ENCODE measurements around the gene PDLIM7.

DNA sequence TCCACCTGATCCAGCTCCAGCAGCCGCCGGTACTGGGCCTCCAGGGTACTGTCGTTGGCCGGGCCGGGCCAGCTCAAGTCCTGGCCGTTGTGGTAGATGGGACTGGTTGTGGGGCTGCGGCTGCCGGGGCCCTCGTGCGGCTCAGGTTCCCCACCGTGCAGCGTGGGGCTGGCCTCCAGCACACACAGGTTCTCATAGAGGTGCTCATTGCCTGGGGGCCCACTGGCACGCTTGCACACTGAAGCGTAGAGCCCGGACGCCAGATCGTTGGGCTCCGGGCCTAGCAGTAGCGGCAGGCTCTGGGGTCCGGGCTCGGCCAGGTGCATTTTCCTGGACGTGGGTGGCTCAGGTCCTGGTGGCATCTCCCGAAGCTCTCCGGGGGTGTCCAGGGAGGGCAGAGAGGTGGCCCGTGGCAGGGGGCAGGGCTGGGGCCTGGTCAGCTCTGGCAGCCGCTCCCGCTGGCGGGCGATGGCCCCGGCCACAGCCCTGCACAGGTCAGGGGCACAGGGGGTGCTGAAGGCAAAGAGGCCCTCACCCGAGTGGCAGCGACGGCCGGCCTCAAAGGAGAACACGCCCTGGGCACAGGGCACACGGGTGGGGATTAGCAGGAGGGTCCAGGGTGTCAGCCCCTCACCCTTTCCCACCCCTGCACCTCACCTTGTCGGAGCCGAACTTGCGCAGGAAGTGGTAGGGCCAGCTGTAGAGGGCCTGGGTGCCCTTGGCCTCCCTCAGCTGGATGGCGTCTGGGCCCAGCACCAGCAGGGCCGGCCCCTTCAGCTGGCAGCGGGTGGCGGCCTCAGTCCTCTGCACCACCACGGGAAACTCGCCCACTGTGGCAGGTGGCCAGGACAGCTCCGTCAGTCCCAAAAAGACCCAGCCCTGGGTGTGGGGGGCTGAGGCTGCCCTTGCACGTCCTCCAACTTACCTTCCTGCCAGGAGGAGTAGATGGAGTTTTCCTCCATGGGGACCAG, 7.0 kb upstream of the PDLIM7 start:
- TF ChIP-seq, protein P1, sequence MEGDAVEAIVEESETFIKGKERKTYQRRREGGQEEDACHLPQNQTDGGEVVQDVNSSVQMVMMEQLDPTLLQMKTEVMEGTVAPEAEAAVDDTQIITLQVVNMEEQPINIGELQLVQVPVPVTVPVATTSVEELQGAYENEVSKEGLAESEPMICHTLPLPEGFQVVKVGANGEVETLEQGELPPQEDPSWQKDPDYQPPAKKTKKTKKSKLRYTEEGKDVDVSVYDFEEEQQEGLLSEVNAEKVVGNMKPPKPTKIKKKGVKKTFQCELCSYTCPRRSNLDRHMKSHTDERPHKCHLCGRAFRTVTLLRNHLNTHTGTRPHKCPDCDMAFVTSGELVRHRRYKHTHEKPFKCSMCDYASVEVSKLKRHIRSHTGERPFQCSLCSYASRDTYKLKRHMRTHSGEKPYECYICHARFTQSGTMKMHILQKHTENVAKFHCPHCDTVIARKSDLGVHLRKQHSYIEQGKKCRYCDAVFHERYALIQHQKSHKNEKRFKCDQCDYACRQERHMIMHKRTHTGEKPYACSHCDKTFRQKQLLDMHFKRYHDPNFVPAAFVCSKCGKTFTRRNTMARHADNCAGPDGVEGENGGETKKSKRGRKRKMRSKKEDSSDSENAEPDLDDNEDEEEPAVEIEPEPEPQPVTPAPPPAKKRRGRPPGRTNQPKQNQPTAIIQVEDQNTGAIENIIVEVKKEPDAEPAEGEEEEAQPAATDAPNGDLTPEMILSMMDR (IDR thresholded peaks at IDR 0.05): no peak
- no peak for TF ChIP-seq POLR2A (IDR thresholded peaks at IDR 0.05)

Data from vagina (tissue), 2 donors.